H1 (cell line): ENCODE results near the gene PIM1.

Experiments
- BRCA1 ChIP-seq: IDR thresholded peaks from 2 replicates; pipeline ENCODE4 v1.6.1; 2012; ENCODE audit warnings: low read depth, low read length, improper control_type of control experiment
- CBX8 ChIP-seq: fragments of 300-800, 300-1000 bp; sonication (generic); IDR thresholded peaks from 2 replicates; pipeline ENCODE4 v1.7.1; 2016; ENCODE audit warnings: low read depth, low read length, borderline replicate concordance
- CEBPB ChIP-seq: IDR thresholded peaks from 2 replicates; pipeline ENCODE4 v1.6.1; 2012; ENCODE audit warnings: low read depth, low read length
- EP300 ChIP-seq, 2 experiments: IDR thresholded peaks; 1 replicate in 1 of 2; 2 replicates in 1 of 2; pipeline ENCODE4 v1.6.1; 2011 to 2012; ENCODE audit warnings: low read depth in 2 of 2, low read length in 2 of 2, mild to moderate bottlenecking in 2 of 2, borderline replicate concordance in 1 of 2, inconsistent platforms in 1 of 2, moderate library complexity in 1 of 2
- POLR2AphosphoS5 ChIP-seq: IDR thresholded peaks from 2 replicates; pipeline ENCODE4 v1.6.1; 2011; ENCODE audit warnings: low read depth, low read length
- RAD21 ChIP-seq, 2 experiments: IDR thresholded peaks in 1 of 2; conservative IDR thresholded peaks in 1 of 2; 2 replicates each; pipeline ENCODE4 v1.6.1; 2011; ENCODE audit warnings: low read depth in 2 of 2, low read length in 2 of 2, improper control_type of control experiment in 1 of 2, inconsistent platforms in 1 of 2, mild to moderate bottlenecking in 1 of 2, moderate library complexity in 1 of 2
- SIX5 ChIP-seq: IDR thresholded peaks from 2 replicates; pipeline ENCODE4 v1.6.1; 2011; ENCODE audit warnings: mild to moderate bottlenecking, low read depth, low read length
- SRF ChIP-seq: IDR thresholded peaks from 2 replicates; pipeline ENCODE4 v1.6.1; 2011; ENCODE audit warnings: mild to moderate bottlenecking, low read depth, low read length, moderate library complexity
- TF ChIP-seq, protein P1 (sequence below), 3 experiments: IDR thresholded peaks; 1 replicate in 2 of 3; 2 replicates in 1 of 3; pipeline versions ENCODE4 v1.5.1 to v1.6.1; 2011; ENCODE audit warnings: low read length in 3 of 3, mild to moderate bottlenecking in 3 of 3, inconsistent platforms in 2 of 3, low read depth in 1 of 3, moderate library complexity in 1 of 3; ENCODE audit not compliant: insufficient read depth in 1 of 3; ENCODE audit errors: control extremely low read depth in 1 of 3

DNA sequence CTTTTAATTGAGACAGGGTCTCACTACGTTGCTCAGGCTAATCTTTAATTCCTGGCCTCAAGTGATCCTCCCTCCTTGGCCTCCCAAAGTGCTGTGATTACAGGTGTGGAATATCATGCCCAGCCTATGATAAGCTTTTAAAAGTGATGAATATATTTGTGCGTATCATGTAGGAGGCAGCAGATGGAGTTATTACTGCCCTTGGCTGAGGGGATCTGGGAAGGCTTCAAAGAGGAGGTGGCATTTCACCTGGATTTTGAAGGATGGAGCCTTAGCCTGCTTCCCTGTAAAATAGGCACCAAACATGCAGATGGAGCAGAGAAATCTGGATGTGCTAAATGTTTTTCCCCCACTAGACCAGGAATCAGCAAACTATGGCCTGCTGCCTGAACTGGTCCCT, 10.1 kb downstream of the PIM1 start:
- TF ChIP-seq POLR2AphosphoS5, result no peak
- TF ChIP-seq SIX5, result no peak
- TF ChIP-seq, protein P1, sequence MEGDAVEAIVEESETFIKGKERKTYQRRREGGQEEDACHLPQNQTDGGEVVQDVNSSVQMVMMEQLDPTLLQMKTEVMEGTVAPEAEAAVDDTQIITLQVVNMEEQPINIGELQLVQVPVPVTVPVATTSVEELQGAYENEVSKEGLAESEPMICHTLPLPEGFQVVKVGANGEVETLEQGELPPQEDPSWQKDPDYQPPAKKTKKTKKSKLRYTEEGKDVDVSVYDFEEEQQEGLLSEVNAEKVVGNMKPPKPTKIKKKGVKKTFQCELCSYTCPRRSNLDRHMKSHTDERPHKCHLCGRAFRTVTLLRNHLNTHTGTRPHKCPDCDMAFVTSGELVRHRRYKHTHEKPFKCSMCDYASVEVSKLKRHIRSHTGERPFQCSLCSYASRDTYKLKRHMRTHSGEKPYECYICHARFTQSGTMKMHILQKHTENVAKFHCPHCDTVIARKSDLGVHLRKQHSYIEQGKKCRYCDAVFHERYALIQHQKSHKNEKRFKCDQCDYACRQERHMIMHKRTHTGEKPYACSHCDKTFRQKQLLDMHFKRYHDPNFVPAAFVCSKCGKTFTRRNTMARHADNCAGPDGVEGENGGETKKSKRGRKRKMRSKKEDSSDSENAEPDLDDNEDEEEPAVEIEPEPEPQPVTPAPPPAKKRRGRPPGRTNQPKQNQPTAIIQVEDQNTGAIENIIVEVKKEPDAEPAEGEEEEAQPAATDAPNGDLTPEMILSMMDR (IDR thresholded peaks at IDR 0.05; ENCODE audit: control extremely low read depth in 1 of 3, insufficient read depth in 1 of 3, low read depth in 1 of 3, low read length in 3 of 3), result no peak
- no peak for TF ChIP-seq BRCA1
- no peak for TF ChIP-seq SRF
- TF ChIP-seq EP300 (IDR thresholded peaks at IDR 0.05; ENCODE audit: borderline replicate concordance in 1 of 2, low read depth in 2 of 2, low read length in 2 of 2), result no peak
- no peak for TF ChIP-seq CEBPB
- no peak for TF ChIP-seq RAD21 (IDR thresholded peaks at IDR 0.05 in 1 of 2, conservative IDR thresholded peaks at IDR 0.05 in 1 of 2; ENCODE audit: low read depth in 2 of 2, low read length in 2 of 2)
- TF ChIP-seq CBX8, result no peak
